HFF-Myc (cell line): Measurements from ENCODE around the gene TTN.

Experiments used
- DNase-seq: peaks from one replicate; pipeline ENCODE4 v3.0.0-alpha.2; 2011; ENCODE audit warnings: low read depth; ENCODE audit errors: extremely low read depth
- H3K4me3 ChIP-seq: replicated peaks from 2 replicates; pipeline ENCODE4 v1.5.1; 2011; ENCODE audit warnings: low read depth, mild to moderate bottlenecking, control low read depth, low read length
- TF ChIP-seq, protein P1 (sequence below): IDR thresholded peaks from 2 replicates; pipeline ENCODE4 v1.5.1; 2012; ENCODE audit warnings: mild to moderate bottlenecking, low read depth, low read length, control low read depth; ENCODE audit errors: missing control alignments

Gene TTN

DNA sequence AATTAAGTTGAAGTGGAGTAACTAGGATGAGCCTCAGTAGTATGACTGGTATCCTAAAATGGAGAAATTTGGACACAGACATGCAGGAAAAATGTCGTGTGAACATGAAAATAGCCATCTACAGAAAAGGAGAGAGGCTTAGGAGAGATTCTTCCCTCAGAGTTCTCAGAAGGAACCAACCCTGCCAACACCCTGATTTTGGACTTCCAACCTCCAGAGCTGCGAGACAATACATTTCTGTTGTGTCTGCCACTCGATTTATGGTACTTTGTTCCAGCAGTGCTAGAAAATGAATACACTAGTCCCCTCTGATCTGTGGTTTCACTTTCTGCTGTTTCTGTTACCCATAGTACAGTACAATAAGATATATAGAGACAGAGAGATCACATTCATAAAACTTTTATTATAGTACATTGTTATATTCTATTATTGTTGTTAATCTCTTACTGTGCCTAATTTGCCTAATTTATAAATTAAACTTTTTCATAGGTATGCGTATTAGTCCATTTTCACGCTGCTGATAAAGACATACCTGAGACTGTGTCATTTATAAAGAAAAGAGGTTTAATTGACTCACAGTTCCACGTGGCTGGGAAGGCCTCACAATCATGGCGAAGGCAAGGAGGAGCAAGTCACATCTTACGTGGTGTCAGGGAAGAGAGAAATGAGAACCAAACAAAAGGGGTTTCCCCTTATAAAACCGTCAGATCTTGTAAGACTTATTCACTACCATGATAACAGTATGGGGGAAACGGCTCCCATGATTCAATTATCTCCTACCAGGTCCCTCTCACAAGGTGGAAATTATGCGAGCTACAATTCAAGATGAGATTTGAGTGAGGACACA lies 285.7 kb downstream of the TTN start:
- H3K4me3 ChIP-seq, result no peak overlapping the region
- TF ChIP-seq, protein P1, sequence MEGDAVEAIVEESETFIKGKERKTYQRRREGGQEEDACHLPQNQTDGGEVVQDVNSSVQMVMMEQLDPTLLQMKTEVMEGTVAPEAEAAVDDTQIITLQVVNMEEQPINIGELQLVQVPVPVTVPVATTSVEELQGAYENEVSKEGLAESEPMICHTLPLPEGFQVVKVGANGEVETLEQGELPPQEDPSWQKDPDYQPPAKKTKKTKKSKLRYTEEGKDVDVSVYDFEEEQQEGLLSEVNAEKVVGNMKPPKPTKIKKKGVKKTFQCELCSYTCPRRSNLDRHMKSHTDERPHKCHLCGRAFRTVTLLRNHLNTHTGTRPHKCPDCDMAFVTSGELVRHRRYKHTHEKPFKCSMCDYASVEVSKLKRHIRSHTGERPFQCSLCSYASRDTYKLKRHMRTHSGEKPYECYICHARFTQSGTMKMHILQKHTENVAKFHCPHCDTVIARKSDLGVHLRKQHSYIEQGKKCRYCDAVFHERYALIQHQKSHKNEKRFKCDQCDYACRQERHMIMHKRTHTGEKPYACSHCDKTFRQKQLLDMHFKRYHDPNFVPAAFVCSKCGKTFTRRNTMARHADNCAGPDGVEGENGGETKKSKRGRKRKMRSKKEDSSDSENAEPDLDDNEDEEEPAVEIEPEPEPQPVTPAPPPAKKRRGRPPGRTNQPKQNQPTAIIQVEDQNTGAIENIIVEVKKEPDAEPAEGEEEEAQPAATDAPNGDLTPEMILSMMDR, result no peak
- no peak for DNase-seq

DNA sequence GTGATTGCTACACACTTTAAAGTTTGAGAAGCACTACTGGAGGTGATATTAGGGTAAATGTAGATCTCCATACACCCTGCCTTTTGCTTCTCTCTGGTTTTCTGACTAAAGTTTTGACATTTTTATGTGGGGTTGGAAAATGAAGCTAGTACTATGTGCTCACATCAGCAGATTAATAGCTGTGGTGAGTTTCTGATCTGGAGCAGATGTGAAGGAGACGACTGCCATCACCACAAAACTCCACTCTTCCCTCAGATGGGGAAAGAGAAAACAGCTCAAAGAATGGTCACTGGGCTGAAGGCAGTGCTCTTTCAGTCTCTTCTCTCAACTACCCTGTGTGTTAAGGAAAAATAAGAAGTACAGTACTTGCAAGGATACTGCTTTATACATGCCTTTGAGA lies 289.7 kb downstream of the TTN start:
- TF ChIP-seq, protein P1, result no peak
- no peak for DNase-seq
- H3K4me3 ChIP-seq, result no peak overlapping the region

DNA sequence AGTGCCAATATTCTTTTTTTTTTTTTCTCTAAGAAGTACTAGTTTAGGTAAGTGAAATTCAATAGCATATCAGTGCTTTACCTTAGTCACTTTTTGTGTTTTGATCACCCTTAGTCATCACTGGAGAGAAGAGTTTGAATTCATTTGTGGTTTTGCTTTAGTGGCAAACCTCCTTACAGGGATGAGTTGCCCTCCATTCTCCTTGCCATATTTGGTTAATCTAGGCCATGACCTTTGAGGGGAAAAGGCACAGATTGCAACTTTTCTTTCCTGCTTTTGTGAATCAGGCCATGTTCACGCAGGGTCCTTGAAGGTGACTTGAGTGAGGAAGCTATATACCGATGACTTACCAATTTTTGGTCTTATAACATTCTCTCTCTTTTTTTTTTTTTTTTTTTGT lies 292.6 kb downstream of the TTN start:
- H3K4me3 ChIP-seq, result no peak overlapping the region
- TF ChIP-seq, protein P1, result no peak
- DNase-seq, result peak; percentile 11

DNA sequence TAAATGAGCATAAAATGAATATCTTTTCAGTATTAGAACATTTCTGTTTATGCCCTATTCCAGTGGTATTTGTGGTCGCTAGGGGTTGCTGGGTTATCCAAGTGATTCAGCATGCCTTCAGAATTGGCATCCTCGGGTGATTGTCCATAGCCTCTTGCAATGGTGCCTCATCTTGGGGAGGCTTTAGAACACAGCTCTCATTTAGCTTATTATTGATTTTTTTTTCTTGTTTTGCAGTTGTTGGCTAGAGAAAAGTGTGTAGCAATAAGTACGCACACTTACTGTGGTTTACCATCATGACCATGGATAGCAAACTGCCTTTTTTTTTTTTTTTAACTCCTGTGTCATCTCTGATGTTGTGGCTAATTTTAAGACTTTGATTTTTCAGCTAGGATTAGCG lies 293.3 kb downstream of the TTN start:
- H3K4me3 ChIP-seq, result no peak overlapping the region
- no peak for DNase-seq
- TF ChIP-seq, protein P1, result no peak

DNA sequence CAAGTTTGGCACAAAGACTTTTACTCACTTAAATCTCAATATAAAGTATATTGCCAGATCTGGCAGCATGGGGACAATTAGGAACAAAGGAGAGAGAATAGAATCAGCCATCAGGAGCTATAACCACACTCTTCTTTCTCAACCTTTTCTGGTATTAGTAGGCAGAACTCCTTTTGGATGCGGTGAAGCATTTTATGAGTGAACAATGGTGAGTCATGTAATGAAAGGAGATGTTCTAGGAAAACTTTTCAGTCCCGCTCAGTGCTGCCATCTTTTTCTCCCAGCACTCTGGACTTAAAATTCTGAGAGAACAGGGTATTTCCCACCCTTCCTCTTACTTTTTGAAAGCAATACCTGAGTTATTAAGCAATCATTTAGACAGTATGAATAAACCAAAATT lies 294.7 kb downstream of the TTN start:
- no peak overlapping the region for H3K4me3 ChIP-seq
- DNase-seq, result no peak
- TF ChIP-seq, protein P1, result no peak

DNA sequence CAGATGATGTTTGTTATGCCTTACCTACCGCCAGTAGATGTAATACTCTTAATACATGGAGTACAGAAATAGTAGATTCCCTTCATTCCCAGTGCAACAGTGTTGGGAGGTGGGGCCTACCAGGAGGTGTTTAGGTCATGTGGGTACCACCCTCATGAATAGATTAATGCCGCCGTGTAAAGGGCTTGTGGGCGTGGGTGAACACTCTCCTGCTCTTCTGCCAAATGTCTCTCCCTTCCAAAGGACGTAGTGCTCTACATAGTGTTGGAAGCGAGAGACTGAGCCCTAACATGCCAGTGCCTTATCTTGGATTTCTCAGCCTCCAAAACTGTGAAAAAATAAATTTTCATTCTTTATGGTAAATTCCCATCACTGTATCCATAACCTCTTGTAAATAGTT lies 296.8 kb downstream of the TTN start:
- TF ChIP-seq, protein P1, result no peak
- no peak for DNase-seq
- H3K4me3 ChIP-seq, result no peak overlapping the region
